Karpas-422 (cell line): Measurements from ENCODE around the gene BIN1. TPM values are rescaled to one million over a fixed set of nuclear protein-coding genes. Genes with fewer than 3 reads are reported as not detected.
"Not testable (repeated sequence)": the region's sequence is repeated elsewhere in the genome, so short reads cannot be mapped to it uniquely, and the experiment has no call there.

ENCODE experiments used
- DNase-seq: peaks from one replicate; pipeline ENCODE4 v3.0.0-alpha.2; 2015
- H2AFZ ChIP-seq: fragments of 200-600 bp; sonication (generic); 2 replicates; pipeline ENCODE4 v1.6.1; 2014; ENCODE audit warnings: antibody characterized with exemption, low read length, mixed read lengths
- H3K27ac ChIP-seq: fragments of 200-600 bp; sonication (generic); 2 replicates; pipeline ENCODE4 v1.5.1; 2014; ENCODE audit warnings: mild to moderate bottlenecking, low read length, moderate library complexity
- H3K27me3 ChIP-seq: fragments of 200-600 bp; sonication (generic); 2 replicates; pipeline ENCODE4 v1.6.1; 2014; ENCODE audit warnings: low read length, mixed read lengths
- H3K36me3 ChIP-seq: fragments of 200-600 bp; sonication (generic); 2 replicates; pipeline ENCODE4 v1.6.1; 2014; ENCODE audit warnings: low read length, mixed read lengths; ENCODE audit not compliant: insufficient read depth
- H3K4me1 ChIP-seq: fragments of 200-600 bp; sonication (generic); 2 replicates; pipeline ENCODE4 v1.6.1; 2014; ENCODE audit warnings: mild to moderate bottlenecking, low read length, mixed read lengths
- H3K4me2 ChIP-seq: fragments of 200-600 bp; sonication (generic); 2 replicates; pipeline ENCODE4 v1.6.1; 2014; ENCODE audit warnings: low read length, low read depth, mild to moderate bottlenecking; ENCODE audit not compliant: poor library complexity, severe bottlenecking
- H3K4me3 ChIP-seq: fragments of 200-600 bp; sonication (generic); 2 replicates; pipeline ENCODE4 v1.5.1; 2014; ENCODE audit warnings: mild to moderate bottlenecking, antibody characterized with exemption, low read length, mixed read lengths
- H3K79me2 ChIP-seq: fragments of 200-600 bp; sonication (generic); 2 replicates; pipeline ENCODE4 v1.6.1; 2014; ENCODE audit warnings: mild to moderate bottlenecking, low read length, mixed read lengths
- H3K9ac ChIP-seq: fragments of 200-600 bp; sonication (generic); 2 replicates; pipeline ENCODE4 v1.6.0; 2014; ENCODE audit warnings: low read length
- H3K9me2 ChIP-seq: fragments of 200-600 bp; sonication (generic), shearing (Covaris generic); replicated peaks from 2 replicates; pipeline ENCODE4 v1.6.0; 2014; ENCODE audit warnings: mild to moderate bottlenecking, low read length, moderate library complexity; ENCODE audit not compliant: insufficient read depth
- H3K9me3 ChIP-seq: fragments of 300-700, 200-600 bp; sonication (generic); 2 replicates; pipeline ENCODE4 v1.6.1; 2014; ENCODE audit warnings: low read length, mixed read lengths
- H4K20me1 ChIP-seq: fragments of 200-600 bp; sonication (generic); 2 replicates; pipeline ENCODE4 v1.6.1; 2014; ENCODE audit warnings: mild to moderate bottlenecking, antibody characterized with exemption, low read length, low read depth; ENCODE audit not compliant: insufficient read depth
- total RNA-seq: library from RNA; depleted of rRNA; stranded (reverse); fragments of >200 nt; shearing (Covaris generic); gene quantifications from 2 replicates; pipeline ENCODE4 v1.2.3, GENCODE V29; 2014; ENCODE audit warnings: low replicate concordance

BIN1 gene
- total RNA-seq, 1 experiment from 2014 or later: 8.4 TPM

DNA sequence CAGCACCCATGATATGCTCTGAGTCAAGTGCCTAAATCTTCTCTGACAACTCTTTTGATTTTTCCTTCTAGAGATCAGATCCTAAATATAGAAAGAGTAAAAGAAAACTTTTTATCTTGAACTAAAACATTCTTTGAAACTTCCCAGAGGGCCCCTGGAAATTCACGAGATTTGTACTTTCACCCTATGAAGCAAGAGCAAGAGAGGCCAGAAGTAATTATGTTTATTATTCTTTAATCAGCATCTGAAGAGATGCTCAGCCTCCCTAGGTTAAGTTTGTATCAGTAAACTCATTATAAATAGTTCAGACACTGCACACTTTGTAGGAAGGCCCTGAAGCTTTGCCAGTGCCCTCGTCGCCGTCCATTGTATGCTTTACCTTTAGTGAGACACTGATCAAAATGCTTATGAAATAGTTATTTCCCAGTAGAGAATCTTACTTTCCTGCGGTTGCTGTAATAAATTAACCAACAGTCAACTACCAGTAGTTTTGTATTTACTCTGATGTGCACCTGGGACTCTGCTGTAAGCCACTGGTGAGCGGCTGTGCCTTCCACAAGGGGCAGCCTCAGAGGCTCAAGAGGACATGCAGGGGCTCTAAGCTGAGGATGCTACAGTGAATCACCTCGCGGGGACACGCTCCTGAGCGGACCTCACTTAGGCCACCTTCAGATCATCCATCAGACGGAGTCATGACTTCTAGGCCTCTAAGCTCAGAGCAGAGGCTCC, 71.9 kb downstream of the BIN1 start:
- no peak for DNase-seq
- no peak overlapping the region for H2AFZ ChIP-seq
- no peaks in the 10 kb centered on the region for H3K79me2 ChIP-seq
- H3K27me3 ChIP-seq: no peaks in the 10 kb centered on the region
- H3K4me2 ChIP-seq: no peak overlapping the region
- no peaks in the 10 kb centered on the region for H4K20me1 ChIP-seq
- H3K27ac ChIP-seq: no peak overlapping the region
- H3K4me1 ChIP-seq: no peaks in the 10 kb centered on the region
- no peaks in the 10 kb centered on the region for H3K36me3 ChIP-seq
- no peak overlapping the region for H3K9ac ChIP-seq
- H3K4me3 ChIP-seq: no peak overlapping the region
- H3K9me3 ChIP-seq: no peaks in the 10 kb centered on the region
- no peaks in the 10 kb centered on the region for H3K9me2 ChIP-seq

DNA sequence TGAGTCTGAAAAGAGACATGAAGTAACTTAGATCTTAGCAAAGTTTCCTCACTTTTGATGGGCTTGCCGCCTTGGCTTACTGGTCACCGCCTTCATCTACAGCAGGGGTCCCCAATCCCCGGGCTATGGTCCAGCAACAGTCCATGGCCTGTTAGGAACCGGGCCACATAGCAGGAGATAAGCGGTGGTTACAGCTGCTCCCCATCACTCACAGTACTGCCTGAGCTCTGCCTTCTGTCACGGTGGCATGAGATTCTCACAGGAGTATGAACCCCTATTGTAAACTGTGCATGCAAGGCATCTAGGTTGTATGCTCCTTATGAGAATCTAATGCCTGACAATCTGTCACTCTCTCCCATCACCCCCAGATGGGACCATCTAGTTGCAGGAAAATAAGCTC, 72.9 kb downstream of the BIN1 start:
- no peaks in the 10 kb centered on the region for H3K9me2 ChIP-seq

DNA sequence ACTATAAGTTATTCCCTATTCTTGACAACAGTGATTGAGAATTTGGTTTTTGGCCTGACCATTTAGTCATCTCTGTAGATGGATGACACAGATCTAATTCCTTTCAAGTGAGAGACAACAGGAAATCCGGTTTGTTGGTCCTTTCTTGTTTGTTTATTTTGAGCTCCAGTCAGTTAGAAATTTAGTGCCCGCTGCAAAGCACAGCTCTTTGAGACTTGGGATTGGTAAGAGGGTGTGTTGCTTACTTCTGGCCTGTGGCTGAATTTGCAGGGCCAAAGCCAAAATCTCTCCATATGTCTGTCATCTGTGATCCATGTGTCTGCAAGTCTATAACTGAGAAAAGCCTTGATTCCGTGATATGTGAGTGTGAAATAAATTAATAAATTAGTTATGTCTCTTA, 74.3 kb downstream of the BIN1 start:
- Histone ChIP-seq H3K4me3 (no peak overlapping the region), H3K27ac (no peak overlapping the region), H4K20me1 (no peaks in the 10 kb centered on the region), H3K4me1 (no peaks in the 10 kb centered on the region), H3K27me3 (no peaks in the 10 kb centered on the region), H3K9ac (no peak overlapping the region), H3K79me2 (no peaks in the 10 kb centered on the region), H2AFZ (no peak overlapping the region), H3K9me2 (no peaks in the 10 kb centered on the region), H3K4me2 (no peak overlapping the region), H3K9me3 (no peaks in the 10 kb centered on the region), H3K36me3 (no peaks in the 10 kb centered on the region)
- DNase-seq: no peak

More for the DNA sequence above, 72.9 kb downstream of the BIN1 start:
- DNase-seq: no peak
- no peak overlapping the region for H2AFZ ChIP-seq
- H4K20me1 ChIP-seq: no peaks in the 10 kb centered on the region
- H3K27ac ChIP-seq: no peak overlapping the region
- no peaks in the 10 kb centered on the region for H3K79me2 ChIP-seq
- H3K9me3 ChIP-seq: no peaks in the 10 kb centered on the region
- H3K4me2 ChIP-seq: no peak overlapping the region
- no peak overlapping the region for H3K9ac ChIP-seq
- H3K27me3 ChIP-seq: no peaks in the 10 kb centered on the region
- H3K36me3 ChIP-seq: no peaks in the 10 kb centered on the region
- no peaks in the 10 kb centered on the region for H3K4me1 ChIP-seq
- H3K4me3 ChIP-seq: no peak overlapping the region

DNA sequence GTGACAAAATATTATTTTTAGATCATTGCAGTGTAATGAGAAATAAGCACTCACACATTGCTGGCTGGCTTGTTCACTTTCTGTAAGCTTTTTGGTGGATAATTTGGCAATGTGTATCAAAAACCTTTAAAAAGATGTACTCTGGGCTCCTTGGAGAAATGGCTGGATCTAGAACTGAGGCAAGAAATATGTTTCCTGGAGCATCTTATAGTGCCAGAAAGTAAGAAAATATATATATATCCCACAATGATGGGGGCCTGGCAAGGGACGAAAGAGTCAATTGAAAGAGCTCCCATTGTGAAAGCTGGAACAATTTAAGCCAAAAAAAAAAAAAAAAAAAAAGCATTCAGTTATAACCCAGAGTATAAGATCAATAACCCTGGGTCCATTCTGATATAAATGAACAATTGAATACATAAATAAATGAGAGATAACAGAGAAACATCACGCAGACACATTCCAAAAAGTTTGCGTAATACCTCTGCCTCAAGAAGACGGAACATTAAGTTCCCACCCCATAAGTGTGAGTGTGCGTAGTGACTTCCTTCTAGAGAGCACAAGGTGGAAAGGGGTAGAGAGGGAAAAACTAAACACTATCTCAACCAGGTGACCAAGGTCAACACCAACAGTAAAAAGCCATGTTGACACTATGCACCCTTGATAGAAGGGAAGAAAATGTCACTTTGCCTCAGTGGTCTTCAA, 77.5 kb downstream of the BIN1 start:
- H3K9me3 ChIP-seq: no peaks in the 10 kb centered on the region
- H3K36me3 ChIP-seq: no peaks in the 10 kb centered on the region
- H3K9me2 ChIP-seq: no peaks in the 10 kb centered on the region
- no peak for DNase-seq
- no peak overlapping the region for H3K4me2 ChIP-seq
- H4K20me1 ChIP-seq: no peaks in the 10 kb centered on the region
- H3K79me2 ChIP-seq: no peaks in the 10 kb centered on the region
- no peak overlapping the region for H2AFZ ChIP-seq
- H3K4me1 ChIP-seq: no peaks in the 10 kb centered on the region
- H3K27me3 ChIP-seq: no peaks in the 10 kb centered on the region
- H3K27ac ChIP-seq: no peak overlapping the region
- H3K4me3 ChIP-seq: no peak overlapping the region
- H3K9ac ChIP-seq: no peak overlapping the region

DNA sequence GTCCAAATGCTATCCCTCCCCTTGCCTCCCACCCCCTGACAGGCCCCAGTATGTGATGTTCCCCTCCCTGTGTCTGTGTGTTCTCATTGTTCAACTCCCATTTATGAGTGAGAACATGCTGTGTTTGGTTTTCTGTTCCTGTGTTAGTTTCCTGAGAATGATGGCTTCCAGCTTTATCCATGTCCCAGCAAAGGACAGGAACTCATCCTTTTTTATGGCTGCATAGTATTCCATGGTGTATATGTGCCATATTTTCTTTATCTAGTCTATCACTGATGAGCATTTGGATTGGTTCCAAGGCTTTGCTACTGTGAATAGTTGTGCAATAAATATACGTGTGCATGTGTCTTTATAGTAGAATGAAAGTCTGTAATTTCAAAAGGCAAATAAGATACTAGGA, 78.2 kb downstream of the BIN1 start:
- not testable (repeated sequence) for H2AFZ ChIP-seq, DNase-seq, H3K4me1 ChIP-seq, H3K9ac ChIP-seq, H3K27me3 ChIP-seq, H4K20me1 ChIP-seq, H3K36me3 ChIP-seq, H3K9me2 ChIP-seq, H3K4me2 ChIP-seq, H3K9me3 ChIP-seq, H3K4me3 ChIP-seq, H3K79me2 ChIP-seq, H3K27ac ChIP-seq

DNA sequence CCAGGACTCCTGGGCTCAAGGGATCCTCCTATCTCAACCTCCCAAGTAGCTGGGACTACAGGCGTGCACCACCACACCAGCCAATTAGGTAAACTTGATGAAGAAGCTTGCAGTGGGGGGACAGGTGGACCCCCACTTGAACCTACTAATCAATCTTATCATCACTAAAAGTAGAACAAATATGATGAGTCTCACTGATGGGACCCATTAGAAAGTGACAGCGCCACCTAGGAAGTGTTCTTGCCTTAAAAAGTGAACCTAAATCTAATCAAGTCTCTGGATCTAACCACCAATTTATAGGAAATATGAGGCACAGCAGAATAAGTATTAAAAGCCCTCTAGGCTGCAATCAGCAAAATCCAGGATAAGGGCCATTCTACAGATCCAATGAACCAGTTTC, 79.2 kb downstream of the BIN1 start:
- no peaks in the 10 kb centered on the region for H3K9me3 ChIP-seq
- no peak overlapping the region for H3K27ac ChIP-seq
- no peak overlapping the region for H3K4me2 ChIP-seq
- H3K4me1 ChIP-seq: no peaks in the 10 kb centered on the region
- H3K36me3 ChIP-seq: no peaks in the 10 kb centered on the region
- H3K9ac ChIP-seq: no peak overlapping the region
- H4K20me1 ChIP-seq: no peaks in the 10 kb centered on the region
- H3K9me2 ChIP-seq: no peaks in the 10 kb centered on the region
- H3K4me3 ChIP-seq: no peak overlapping the region
- no peaks in the 10 kb centered on the region for H3K27me3 ChIP-seq
- H3K79me2 ChIP-seq: no peaks in the 10 kb centered on the region
- DNase-seq: no peak
- no peak overlapping the region for H2AFZ ChIP-seq

DNA sequence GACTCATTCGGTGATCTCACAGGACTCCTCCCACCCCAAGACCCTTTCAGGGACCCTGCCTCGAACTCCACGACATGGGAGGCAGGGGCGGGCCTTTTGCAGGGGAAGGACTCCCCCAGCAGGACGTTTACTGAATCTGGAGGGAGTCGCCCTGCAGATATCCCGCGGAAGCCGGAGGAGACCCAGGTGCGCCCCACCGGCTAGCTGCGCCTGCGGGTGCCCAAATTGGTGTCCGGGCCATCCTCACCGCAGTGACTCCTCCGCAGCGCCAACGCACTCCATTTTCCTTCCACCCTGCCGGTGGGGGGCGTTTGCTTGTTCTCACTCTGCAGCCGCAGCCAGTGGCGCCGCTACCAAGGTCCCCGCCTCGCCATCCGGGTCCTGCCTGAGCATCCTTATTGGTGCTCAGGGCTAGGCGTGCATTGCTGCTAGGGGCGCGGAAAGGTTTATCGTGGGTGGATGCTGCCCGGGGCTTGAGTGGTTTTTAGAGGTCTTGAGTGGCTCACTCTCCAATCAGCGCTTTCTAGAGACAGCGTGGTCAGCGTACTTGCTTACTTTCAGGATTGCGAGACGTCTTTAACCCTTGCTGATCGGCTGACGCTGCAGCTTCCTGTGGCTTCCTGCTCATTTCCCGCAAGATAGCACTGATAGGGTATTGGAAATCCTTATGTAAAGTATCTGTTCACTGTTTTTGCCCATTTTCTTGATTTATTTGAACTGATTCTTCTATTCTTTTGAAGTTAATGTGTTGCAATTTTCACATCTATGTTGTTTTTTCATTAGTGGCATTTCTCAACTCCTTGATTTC, 81.4 kb downstream of the BIN1 start:
- no peak for DNase-seq
- Histone ChIP-seq H2AFZ (no peak overlapping the region), H3K4me2 (no peak overlapping the region)

DNA sequence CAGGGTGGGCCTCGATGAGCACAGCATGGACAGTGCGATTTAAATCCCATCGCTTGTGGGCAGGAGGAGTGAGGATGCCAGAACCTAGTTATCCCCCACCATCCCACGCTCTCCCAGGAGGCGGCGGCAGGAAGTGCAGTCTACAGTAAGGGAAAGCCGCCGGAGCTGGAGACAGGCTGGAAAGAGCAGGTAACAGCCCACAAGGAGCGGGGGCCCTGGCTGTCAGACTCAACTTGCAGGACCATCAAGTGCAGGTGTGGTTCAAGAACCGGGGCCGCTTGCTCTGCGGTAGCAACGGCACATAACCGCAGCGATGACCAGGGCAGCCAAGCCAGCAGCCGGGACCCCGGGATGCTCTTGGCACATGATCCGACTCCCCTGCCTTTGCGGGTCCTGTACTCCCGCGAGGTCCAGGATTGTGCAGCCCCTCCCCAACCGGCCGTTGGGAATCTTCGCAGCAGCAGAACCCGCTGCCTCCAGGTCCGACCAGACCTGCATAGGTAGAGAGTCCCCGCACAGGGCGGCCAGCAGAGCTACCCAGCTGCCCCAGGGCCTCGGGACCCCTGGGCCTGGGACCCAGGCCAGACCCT, 82.1 kb downstream of the BIN1 start:
- Histone ChIP-seq H3K4me1 (no peaks in the 10 kb centered on the region), H3K9ac (no peak overlapping the region), H3K79me2 (no peaks in the 10 kb centered on the region), H3K27me3 (no peaks in the 10 kb centered on the region), H2AFZ (no peak overlapping the region), H3K4me2 (no peak overlapping the region), H4K20me1 (no peaks in the 10 kb centered on the region), H3K4me3 (no peak overlapping the region), H3K9me3 (no peaks in the 10 kb centered on the region), H3K36me3 (no peaks in the 10 kb centered on the region), H3K9me2 (no peaks in the 10 kb centered on the region), H3K27ac (no peak overlapping the region)
- DNase-seq: no peak

More for the DNA sequence above, 81.4 kb downstream of the BIN1 start:
- Histone ChIP-seq H3K9ac (no peak overlapping the region), H3K9me3 (no peaks in the 10 kb centered on the region), H3K9me2 (no peaks in the 10 kb centered on the region), H3K27ac (no peak overlapping the region), H4K20me1 (no peaks in the 10 kb centered on the region), H3K79me2 (no peaks in the 10 kb centered on the region), H3K36me3 (no peaks in the 10 kb centered on the region), H3K4me1 (no peaks in the 10 kb centered on the region), H3K27me3 (no peaks in the 10 kb centered on the region), H3K4me3 (no peak overlapping the region)
